ENCODE data around the gene NCAPG2.
"Not testable (repeated sequence)": the region's sequence is repeated elsewhere in the genome, so short reads cannot be mapped to it uniquely, and the experiment has no call there.

DNA sequence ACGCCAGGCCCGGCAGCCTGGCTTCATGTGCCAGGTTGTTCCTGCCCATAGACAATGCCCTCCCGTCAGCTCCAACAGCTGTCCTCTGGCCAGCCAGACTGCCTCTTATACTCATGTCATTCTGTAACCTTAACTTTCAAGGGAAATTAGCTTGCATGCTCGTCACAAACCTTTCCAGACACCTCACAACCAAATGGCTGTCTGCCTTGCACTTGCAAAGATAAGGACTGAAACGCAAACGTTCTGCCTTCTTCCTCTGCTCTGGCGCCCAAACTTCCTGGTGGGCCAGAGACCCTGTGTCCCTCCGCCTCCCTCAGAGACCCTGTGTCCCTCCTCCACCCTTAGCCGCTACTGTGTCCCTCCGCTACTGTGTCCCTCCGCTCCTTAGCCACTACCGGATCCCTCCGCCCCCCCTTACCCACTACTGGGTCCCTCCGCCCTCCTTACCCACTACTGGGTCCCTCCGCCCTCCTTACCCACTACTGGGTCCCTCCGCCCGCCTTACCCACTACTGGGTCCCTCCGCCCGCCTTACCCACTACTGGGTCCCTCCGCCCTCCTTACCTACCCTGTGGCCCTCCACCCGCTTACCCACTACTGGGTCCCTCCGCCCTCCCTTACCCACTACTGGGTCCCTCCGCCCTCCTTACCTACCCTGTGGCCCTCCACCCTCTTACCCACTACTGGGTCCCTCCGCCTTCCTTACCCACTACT is 37.5 kb downstream of the NCAPG2 start:
- not testable (repeated sequence) for TF ChIP-seq POLR2A (IDR thresholded peaks at IDR 0.05)
- TF ChIP-seq, protein P1, sequence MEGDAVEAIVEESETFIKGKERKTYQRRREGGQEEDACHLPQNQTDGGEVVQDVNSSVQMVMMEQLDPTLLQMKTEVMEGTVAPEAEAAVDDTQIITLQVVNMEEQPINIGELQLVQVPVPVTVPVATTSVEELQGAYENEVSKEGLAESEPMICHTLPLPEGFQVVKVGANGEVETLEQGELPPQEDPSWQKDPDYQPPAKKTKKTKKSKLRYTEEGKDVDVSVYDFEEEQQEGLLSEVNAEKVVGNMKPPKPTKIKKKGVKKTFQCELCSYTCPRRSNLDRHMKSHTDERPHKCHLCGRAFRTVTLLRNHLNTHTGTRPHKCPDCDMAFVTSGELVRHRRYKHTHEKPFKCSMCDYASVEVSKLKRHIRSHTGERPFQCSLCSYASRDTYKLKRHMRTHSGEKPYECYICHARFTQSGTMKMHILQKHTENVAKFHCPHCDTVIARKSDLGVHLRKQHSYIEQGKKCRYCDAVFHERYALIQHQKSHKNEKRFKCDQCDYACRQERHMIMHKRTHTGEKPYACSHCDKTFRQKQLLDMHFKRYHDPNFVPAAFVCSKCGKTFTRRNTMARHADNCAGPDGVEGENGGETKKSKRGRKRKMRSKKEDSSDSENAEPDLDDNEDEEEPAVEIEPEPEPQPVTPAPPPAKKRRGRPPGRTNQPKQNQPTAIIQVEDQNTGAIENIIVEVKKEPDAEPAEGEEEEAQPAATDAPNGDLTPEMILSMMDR (IDR thresholded peaks at IDR 0.05) = not testable (repeated sequence)
